Jurkat, Clone E6-1 (cell line): Measurements from ENCODE around the gene AFDN.

Experiments used
- DNase-seq: peaks from one replicate; pipeline ENCODE4 v3.0.0-alpha.2; 2011; ENCODE audit warnings: low read depth, low spot score
- H3K4me3 ChIP-seq: 2 replicates; pipeline ENCODE4 v1.5.1; 2011; ENCODE audit warnings: mild to moderate bottlenecking, low read length, control low read depth, moderate library complexity

The AFDN gene

DNA sequence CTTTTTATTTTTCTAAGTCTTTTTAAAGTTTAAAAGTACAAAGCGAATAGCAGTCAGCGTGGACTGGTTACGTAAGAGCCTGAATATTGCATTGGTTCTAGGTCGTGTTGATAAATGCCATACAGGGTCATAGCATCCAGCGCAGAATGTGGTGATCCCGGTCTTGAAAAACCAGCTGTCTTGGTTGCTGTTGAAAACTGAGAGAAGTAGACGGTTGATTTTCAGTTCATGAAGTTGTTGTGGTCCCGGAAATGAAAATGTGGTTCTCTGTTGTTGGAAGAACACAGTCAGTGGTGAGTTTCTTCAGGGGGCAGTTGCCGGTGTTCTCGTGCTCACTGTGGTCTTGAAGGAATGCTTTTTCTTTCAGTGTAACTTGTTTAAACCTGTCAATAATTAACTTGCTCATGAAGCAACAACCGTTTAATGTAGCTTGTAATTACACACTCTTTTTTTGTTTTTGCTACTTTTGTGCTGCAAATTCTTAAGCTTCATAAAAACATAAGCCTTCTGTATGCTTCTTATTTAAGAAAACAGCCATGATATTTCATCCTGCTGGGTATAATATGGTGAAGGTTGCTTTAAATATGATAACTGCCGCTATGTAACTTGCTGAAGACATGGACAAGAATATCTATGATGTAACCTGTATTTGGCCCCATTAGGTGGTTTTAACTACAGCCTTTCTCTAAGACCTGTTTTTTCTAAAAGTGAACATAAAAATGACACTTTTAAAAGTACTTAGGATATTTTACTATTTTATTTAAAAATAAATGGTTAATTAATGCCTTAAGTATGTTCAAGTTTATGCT is 106.0 kb downstream of the AFDN start:
- no peak overlapping the region for H3K4me3 ChIP-seq
- DNase-seq = peak; percentile 64

DNA sequence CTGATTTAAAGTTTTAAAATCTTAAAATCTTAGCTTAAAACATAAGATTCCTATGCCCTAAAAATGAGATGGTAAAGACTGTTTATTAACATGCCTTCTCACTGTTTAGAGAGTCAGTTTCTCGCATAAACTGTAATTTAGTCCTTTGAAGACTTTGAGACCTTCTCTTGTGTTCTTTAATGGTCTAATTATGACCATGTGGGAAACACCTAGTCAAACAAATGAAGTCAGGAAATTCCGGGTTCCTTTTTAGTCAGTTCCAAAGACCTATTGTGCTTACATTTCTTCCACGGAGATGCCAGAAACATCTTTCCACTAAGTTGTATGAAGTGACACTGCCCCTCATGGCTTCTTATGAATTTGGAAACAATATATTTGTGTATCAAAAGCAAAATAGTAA is 106.6 kb downstream of the AFDN start:
- no peak overlapping the region for H3K4me3 ChIP-seq
- no peak for DNase-seq

DNA sequence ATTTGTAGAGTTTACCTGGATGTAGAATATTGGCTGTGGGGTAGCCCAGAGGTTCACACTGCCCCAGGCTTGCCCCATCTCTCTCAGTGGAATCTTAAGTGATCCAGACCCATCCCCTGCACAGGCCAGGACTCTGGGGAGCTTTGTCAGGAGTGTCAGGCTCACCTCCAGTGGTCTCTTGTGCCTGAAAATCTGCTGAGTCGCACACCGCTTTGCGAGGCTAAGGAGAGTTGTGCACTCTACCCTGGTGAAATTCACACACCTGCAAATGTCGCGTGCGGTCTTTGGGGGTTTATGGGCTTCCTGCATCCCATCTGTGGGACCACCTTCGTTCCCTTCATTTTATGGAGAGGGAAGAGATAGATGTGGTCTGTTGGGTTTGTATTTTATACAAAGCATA is 107.1 kb downstream of the AFDN start:
- no peak overlapping the region for H3K4me3 ChIP-seq
- peak; percentile 16 for DNase-seq

DNA sequence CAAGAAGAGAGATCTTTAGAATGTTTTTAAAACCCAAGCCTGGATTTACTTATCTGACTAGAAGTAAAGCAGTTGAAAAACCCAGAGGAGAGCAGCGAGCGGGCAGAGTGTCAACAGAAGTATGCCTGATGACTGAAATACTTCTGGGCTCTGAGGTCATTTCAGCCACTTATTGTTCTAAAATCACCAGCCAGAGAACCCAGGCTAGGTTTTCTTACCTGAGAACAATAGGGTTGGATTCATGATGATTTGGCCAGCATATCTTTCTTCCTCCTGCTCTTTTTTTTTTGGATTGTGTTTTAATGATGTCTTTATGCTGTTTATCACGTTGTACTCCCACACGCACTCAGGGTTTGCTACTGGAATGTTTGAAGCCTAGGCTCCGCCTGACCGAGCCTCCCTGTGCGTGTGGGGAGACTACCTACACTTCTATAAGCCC is 107.7 kb downstream of the AFDN start:
- no peak for DNase-seq
- no peak overlapping the region for H3K4me3 ChIP-seq

DNA sequence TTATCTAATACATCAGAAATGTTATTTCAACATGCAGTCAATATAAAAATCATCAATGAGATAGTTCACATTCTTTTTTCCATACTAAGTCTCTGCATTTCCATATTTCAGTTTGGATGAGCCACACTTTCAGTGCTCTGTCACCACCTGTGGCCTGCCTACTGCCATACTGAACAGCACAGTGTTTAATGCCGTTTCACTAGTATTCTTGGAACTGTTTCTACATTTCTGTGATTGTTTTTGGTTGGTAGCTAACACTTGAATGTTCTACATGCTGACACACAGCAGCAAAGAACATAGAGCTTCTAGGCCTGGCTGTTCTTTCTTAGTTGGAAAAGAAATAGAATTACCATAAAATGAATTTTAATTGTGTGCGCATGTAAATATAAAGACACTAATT is 109.3 kb downstream of the AFDN start:
- no peak overlapping the region for H3K4me3 ChIP-seq
- no peak for DNase-seq

DNA sequence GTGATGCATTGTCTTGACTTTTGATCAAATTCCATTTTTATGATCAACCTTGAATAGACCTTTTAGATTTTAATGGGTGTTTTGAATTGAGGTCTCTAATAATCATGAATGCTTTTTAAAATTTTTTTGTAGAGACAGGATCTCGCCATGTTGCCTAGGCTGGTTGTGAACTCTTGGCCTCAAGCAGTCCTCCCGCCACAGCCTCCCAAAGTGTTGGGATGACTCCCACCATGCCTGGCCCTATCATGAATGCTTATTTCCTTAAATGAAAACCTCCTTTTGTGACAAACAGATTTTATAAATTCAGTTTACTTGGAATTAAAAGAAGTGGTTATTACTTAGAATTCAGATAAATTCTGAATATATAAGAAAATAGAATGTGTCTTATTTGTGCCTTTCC is 110.6 kb downstream of the AFDN start:
- no peak overlapping the region for H3K4me3 ChIP-seq
- DNase-seq = no peak

DNA sequence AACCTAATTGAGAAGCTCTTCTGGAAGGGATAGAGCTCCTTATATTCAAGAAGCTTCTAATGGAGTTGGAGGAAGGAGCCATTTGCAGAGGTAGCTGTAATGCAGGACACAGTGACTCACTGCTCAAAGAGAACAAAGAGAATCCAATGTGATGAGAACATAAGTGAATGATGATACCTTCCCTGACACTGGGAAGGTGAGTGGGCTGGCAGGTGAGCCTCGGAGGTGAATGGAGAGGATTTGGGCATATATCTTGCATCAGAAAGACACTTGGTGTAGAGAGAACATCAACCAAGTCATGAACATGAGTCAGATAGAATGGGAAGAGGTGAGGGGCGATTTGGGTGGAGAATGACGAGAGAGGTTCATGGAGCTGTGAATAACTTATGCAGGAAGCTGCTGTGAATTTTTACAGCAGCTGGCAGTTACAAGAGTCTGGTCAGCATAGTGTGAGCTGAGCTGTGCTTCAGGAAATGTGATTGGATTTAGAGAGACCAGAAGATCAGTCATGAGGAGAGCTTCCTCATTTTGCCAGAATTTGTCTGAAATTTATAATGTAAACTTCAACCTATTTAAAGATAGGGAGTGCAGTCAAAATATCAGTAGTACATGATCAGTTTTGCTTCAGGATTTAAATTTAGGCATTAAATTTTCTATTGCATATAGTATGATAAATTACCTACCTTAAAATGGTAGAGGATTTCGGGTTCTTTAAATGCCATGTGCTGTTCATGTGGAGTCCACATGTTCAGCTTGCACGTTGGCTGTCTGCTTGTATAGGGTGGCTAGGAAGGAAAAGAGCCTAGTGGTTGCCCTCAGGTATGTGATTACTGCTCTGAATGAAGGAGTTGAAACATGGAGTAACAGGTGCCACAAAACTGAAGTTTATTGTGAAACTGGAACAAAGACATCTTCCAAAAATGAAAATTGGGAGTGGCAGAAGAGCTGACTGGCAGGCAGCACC is 111.5 kb downstream of the AFDN start:
- no peak for DNase-seq
- H3K4me3 ChIP-seq = no peak overlapping the region

DNA sequence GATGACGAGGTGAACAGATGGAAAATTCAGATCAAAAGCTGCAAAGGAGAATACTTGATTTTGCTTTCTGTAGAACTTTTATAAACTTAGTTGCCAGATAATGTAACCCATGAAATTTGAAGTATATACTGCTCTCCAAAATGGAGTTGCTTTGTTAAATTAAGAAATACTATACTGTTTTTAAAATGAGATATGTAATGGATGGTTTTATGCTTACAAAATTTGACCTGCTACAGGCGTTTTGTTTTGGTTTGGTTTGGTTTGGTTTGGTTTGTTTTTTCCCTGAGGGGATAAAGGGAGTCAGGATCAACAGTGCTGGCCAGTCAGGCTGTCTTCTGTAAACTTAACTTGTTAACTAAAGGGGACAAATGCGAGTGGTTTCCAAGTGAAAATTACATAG is 115.1 kb downstream of the AFDN start:
- no peak for DNase-seq
- H3K4me3 ChIP-seq = no peak overlapping the region

DNA sequence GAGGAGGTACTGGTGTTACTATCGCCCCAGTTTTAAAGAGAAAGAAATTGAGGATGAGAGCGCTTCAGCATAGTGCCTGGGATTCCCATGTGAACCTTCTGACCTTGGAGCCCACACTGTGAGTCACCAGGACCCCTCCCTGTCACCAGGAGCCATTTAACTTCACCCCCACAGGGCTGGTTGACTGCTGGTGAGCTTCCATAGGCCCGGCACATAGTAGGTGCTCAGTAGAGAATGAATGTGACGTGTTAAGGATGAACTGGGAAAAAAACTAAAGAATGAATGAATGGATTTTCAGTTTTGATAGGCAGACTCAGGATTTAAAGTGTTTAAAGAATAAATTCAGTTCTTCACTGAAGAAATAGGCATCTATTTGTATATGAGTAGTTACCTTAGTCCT is 117.4 kb downstream of the AFDN start:
- H3K4me3 ChIP-seq = no peak overlapping the region
- DNase-seq = no peak

DNA sequence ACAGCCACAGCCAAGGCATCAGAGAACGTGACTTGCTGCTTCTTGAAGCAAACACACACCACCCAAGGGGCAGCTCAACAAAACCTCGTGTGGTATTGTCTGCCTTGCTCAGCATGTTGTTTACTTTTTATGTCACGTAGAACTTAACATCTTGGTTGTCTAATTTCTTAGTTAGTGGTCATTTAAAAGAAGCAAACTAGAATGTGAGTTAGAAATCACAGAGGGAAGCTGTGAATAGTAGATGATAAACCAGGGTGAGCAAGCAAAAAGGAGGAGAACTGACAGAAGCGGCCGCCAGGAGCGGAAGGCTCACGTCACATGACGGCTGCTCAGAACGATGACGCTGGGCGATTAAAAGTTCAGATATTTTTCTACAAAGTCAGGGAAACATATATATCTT is 119.3 kb downstream of the AFDN start:
- H3K4me3 ChIP-seq = no peak overlapping the region
- no peak for DNase-seq

DNA sequence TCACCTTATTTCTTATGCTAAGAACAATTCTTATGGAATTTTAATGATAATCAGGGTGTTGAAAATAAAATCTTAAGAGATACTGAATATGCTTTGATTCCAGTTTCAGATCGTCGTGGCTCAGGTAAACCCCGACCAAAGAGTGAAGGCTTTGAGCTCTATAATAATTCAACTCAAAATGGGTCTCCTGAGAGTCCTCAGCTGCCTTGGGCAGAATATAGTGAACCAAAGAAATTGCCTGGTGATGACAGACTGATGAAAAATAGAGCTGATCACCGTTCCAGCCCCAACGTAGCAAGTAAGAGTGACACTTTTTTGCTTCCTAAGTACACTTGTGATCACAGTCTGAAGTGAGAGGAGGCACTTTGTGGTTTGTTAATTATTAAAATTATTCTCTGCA is 119.9 kb downstream of the AFDN start:
- DNase-seq = no peak
- H3K4me3 ChIP-seq = no peak overlapping the region

DNA sequence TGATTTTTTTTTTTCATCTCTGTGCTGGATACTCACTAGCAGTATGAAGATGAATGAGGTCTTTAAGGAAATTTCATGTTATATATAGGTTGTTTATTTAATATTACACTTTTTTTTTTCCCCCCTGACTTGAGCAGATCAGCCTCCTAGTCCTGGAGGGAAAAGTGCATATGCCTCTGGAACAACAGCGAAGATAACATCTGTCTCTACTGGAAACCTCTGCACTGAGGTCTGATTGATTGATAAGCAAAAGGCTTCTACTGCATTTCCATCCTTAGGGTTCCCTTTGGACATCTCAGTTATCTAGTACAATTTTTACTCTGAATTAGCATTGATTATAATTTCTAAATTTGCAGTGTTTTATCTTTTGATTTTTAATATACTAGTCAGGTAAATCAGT is 121.0 kb downstream of the AFDN start:
- H3K4me3 ChIP-seq = no peak overlapping the region
- no peak for DNase-seq

DNA sequence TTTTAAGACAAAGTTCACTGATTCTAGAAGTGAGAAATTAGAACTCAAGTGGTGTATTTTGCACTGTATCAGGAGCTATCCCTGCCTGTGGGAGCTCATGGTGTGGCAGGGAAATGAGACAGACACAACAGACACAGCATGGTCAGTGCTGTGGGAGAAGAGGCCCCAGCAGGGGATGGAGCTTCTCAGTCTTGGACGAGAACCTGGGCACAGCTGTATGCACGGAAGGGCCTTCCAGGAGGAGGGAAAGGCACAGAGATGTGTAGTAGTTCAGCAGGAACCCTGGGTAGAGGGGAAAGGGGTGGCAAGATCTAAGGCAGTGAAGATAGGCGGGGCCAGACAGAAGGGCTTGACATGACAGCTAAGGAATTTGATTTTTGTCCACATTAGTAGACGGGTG is 122.0 kb downstream of the AFDN start:
- H3K4me3 ChIP-seq = no peak overlapping the region
- DNase-seq = no peak

DNA sequence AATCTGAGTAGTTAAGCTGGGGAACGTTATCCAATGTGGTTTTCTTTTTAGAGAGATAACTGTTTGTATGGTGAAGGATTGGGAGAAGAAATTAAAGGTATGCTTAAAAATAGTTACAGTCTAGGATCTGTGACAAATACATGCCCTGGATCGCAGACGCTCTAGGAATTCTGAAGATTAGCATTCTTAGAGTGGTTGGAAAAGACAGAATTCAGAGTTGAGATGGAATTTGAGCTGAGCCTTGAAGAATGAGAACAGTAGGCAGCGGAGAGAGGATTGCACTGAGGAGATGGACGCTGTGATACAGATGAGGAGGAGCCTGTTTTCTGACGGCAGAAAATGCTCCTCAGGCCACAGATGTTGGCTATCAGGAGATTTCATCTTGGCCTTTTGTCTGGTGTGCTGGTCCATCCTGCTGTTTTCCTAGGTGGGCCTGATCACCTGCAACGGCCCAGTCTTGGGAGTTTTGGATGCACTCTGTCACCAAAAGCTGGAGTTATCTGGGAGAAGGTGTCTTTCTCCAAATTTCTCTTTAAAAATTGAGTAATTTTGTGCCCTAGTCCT is 122.5 kb downstream of the AFDN start:
- H3K4me3 ChIP-seq = no peak overlapping the region
- DNase-seq = no peak

DNA sequence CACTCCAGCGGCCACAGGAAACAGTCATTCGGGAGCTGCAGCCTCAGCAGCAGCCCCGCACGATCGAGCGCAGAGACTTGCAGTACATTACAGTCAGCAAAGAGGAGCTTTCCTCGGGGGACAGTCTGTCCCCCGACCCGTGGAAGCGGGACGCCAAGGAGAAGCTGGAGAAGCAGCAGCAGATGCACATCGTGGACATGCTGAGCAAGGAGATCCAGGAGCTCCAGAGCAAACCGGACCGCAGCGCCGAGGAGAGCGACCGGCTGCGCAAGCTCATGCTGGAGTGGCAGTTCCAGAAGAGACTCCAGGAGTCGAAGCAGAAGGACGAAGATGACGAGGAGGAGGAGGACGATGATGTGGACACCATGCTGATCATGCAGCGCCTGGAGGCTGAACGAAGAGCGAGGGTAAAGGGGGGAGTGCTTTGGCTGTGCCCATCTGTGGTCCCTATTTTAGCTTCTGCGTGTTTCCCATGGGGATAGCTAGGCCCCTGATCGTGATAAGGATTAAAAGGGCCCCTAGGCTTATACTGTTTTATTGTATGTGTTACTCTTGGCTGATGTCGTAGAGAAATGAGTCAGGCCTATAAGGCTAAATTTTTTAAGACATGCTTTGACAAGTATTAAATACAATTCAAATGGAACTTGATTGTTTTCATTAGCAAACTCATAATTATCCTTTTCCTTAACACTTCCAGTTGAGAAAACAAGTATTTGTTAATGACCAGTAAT is 125.2 kb downstream of the AFDN start:
- DNase-seq = no peak
- H3K4me3 ChIP-seq = no peak overlapping the region

DNA sequence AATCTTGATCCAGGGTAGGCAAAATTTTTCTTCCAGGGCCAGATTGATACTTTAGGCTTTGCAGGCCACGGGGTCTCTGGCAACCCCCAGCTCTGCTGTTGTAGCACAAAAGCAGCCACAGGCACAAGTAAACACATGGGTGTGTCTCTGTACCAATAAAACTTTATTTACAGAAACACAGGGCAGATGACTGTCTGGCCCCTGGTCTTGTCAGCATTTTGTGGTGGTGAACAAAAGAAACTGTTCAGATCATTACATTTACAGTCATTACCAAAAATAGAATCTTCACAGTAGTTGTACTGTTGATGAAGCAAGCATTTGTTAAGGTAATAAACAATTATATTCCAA is 125.8 kb downstream of the AFDN start:
- no peak for DNase-seq
- H3K4me3 ChIP-seq = no peak overlapping the region

DNA sequence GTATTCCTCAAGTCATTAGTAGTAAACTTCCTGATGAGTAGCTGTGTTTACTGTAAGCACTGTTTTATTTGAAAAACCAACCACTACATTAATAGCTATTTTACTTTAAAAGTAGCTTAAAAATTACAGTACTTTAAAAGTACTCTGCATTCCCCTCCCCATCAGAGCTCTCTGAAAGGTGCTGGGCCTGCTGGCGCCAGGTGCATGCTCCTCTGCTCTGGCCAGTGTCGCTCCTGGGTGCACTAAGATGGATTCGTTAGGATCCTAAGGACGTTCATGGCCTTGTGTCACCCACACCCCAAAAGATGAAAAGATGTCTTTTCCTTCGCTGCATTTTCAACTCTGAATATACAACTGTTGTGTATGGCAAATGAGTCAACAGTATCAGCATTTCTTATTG is 126.8 kb downstream of the AFDN start:
- no peak overlapping the region for H3K4me3 ChIP-seq
- no peak for DNase-seq

DNA sequence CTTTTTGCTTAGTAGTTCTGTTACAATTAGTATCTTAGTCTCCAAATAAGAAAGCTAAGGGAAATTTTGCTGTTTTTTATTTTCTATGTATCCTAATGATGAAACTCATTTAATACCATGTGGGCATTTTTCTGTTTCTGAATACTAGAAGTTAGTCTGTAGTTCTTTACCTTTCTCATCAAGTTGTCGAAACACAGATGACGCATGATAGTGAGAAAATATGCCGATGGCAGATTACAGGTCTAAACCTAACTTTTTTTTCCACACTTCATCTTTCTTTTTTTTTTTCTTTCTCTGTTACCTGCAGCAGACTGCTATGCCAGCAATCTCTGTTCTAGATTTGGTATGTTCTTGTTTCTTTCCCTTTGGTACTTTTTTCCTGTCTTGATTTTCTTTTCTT is 127.4 kb downstream of the AFDN start:
- DNase-seq = no peak
- no peak overlapping the region for H3K4me3 ChIP-seq

DNA sequence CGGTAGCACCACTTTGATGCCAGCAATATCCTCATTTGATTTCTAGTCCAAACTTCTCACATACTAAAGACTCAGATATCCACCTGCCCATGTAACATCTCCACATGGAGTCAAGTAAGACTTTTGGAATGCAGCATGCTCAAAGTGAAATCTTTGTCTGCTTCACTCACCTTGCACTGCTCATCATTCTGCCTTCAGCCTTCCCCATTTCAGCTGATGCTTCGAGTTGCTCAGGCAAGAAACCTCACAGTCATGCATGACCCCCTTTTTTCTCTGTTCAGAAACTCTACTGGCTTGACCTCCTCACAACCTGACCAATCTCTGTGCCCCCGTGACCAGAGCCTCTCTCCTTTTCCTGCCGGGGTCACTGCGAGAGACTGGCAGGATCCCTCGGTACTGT is 129.8 kb downstream of the AFDN start:
- no peak for DNase-seq
- H3K4me3 ChIP-seq = no peak overlapping the region
